G401.6 (cell line): ENCODE results near the gene RPL9.
"Not testable (repeated sequence)": the region's sequence is repeated elsewhere in the genome, so short reads cannot be mapped to it uniquely, and the experiment has no call there.

ENCODE experiments used
- FAIRE-seq: peaks from 2 replicates; lab custom pipeline; 2012; peaks lifted over from hg19 to GRCh38; lab: Jason Lieb, UNC

Gene RPL9

DNA sequence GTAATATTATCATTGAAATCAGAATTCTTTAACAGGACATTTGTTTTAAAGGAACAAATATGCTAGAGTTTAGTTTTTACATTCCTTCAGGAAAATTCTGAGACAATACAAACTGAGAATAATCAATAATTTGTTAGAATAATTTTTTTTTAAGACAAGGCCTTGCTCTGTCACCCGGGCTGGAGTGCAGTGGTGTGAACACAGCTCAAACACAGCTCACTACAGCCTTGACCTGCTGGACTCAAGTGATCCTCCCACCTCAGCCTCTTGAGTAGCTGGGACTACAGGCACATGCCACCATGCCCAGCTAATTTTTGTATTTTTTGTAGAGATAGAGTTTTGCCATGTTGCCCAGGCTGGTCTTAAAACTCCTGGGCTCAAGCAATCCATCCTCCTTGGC is 33.4 kb downstream of the RPL9 start:
- not testable (repeated sequence) for FAIRE-seq

GRCh38 chr4:39422247-39422646 is 36.5 kb downstream of the RPL9 start:
- FAIRE-seq: no peak

GRCh38 chr4:39415678-39416283 is 42.9 kb downstream of the RPL9 start:
- FAIRE-seq: no peak

DNA sequence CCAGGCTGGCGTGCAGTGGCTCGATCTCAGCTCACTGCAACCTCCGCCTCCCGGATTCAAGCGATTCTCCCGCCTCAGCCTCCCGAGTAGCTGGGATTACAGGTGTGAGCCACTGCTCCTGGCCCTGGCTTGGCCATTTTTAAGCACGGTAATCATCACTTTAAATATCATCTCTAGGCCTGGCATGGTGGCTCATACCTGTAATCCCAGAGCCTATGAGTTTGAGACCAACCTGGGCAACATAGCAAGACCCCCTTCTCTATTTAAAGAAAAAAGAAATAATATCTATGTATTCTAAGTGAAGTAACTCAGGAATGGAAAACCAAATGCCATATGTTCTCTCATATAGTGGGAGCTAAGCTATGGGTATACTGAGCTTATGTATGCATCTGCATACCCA is 47.2 kb downstream of the RPL9 start:
- FAIRE-seq: not testable (repeated sequence)

DNA sequence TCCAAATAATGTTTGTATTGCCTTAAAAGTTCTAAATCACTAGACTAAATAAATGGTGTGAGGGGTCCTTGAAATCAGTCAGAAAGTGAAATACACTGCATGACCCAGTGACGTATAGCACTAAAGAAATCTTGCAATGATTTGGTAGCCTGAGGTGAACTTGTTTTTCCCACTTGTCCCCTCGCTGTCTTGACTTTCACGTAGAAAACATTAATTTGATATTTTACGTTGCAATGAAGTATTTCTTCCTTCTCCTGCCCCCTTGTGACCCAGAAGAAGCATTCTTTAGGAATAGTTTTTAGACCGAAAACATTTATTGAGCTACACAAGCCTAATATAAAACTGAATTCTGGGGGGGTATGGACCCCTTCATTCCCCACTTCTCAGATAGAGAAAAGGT is 48.3 kb downstream of the RPL9 start:
- no peak for FAIRE-seq

GRCh38 chr4:39407584-39407885 is 51.2 kb downstream of the RPL9 start:
- FAIRE-seq: no peak

- no peak for FAIRE-seq
Observed at GRCh38 chr4:39406763-39407583, 51.7 kb downstream of the RPL9 start, which contains the start of gene KLB. Gene KLB, plus strand, starts transcription at chr4:39406930. Its CDS starts 20 bp downstream, at chr4:39406950.
